HepG2 (cell line): ENCODE results near the gene ADAM19. TPM values are rescaled to one million over a fixed set of nuclear protein-coding genes. Genes with fewer than 3 reads are reported as not detected.

Experiments
- ATAC-seq: fragments of 200-7000 bp; cut with Tn5 transposase; 3 replicates; pipeline ENCODE4 v1.9.1; 2020; ENCODE audit warnings: mild to moderate bottlenecking, moderate library complexity
- BruUV-seq: library from RNA; stranded (reverse); fragments of 400-500 nt; replicated peaks from 2 replicates; lab custom pipeline; 2021; lab: Mats Ljungman, UMichigan
- CTCF ChIA-PET: fragments of 300-600 bp; formaldehyde crosslinking; extraction: SDS; loops from one replicate; lab custom pipeline; 2021; ENCODE audit warnings: low total read pairs, inconsistent platforms, low intra/inter-chr PET ratio; lab: Yijun Ruan, JAX
- POLR2A ChIA-PET: fragments of 350-600 bp; sonication (Branson Sonifier 250); formaldehyde crosslinking; loops from one replicate; lab custom pipeline; 2020; ENCODE audit warnings: antibody characterized with exemption, inconsistent platforms; lab: Yijun Ruan, JAX
- DNase-seq: peaks from one replicate; pipeline ENCODE4 v3.0.0-alpha.2; 2015; ENCODE audit warnings: low spot score
- FAIRE-seq: peaks from 3 replicates; lab custom pipeline; 2011; peaks lifted over from hg19 to GRCh38; lab: Jason Lieb, UNC
- H2AFZ ChIP-seq: one replicate; pipeline ENCODE4 v1.6.1; 2011; ENCODE audit warnings: low read length, inconsistent platforms
- H3K27ac ChIP-seq: fragments of 300-600 bp; 3 replicates; pipeline ENCODE4 v1.8.0; 2011; ENCODE audit warnings: mixed run types, mild to moderate bottlenecking, mixed read lengths, low read length, inconsistent platforms; ENCODE audit not compliant: insufficient read depth; ENCODE audit errors: extremely low read length
- H3K27me3 ChIP-seq, 2 experiments: fragments of 200-600 bp in 1 of 2; 2 replicates in 1 of 2; 3 replicates in 1 of 2; pipeline versions ENCODE4 v1.6.0 to v1.8.0; 2011; ENCODE audit warnings: low read length in 2 of 2, mild to moderate bottlenecking in 2 of 2, moderate library complexity in 2 of 2, inconsistent platforms in 1 of 2; ENCODE audit not compliant: insufficient read depth in 2 of 2, control insufficient read depth in 1 of 2
- H3K36me3 ChIP-seq, 2 experiments: fragments of 200-600 bp in 1 of 2; replicated peaks in 1 of 2; 2 replicates in 1 of 2; 3 replicates in 1 of 2; pipeline versions ENCODE4 v1.5.1 to v1.8.0; 2011; ENCODE audit warnings: low read length in 2 of 2, inconsistent platforms in 1 of 2; ENCODE audit not compliant: insufficient read depth in 2 of 2, control insufficient read depth in 1 of 2
- H3K4me1 ChIP-seq: 2 replicates; pipeline ENCODE4 v1.5.1; 2012; ENCODE audit warnings: low read length, inconsistent platforms; ENCODE audit not compliant: insufficient read depth
- H3K4me2 ChIP-seq: 2 replicates; pipeline ENCODE4 v1.6.0; 2011; ENCODE audit warnings: low read depth, low read length, inconsistent platforms
- H3K4me3 ChIP-seq, 3 experiments: fragments of 200-600 bp in 1 of 3; sonication (generic), shearing (Covaris generic) in 1 of 3; replicated peaks in 1 of 3; 2 replicates each; pipeline ENCODE4 v1.5.1; 2011 to 2016; ENCODE audit warnings: low read length in 3 of 3, inconsistent platforms in 2 of 3, low read depth in 2 of 3, mild to moderate bottlenecking in 2 of 3, control low read depth in 1 of 3, mixed read lengths in 1 of 3; ENCODE audit not compliant: insufficient read depth in 1 of 3
- H3K79me2 ChIP-seq: one replicate; pipeline ENCODE4 v1.6.1; 2011; ENCODE audit warnings: low read length, inconsistent platforms; ENCODE audit not compliant: insufficient read depth
- H3K9ac ChIP-seq: 2 replicates; pipeline ENCODE4 v1.6.0; 2011; ENCODE audit warnings: mild to moderate bottlenecking, low read depth, low read length, inconsistent platforms; ENCODE audit not compliant: insufficient read depth
- H3K9me3 ChIP-seq: 2 replicates; pipeline ENCODE4 v1.5.1; 2012; ENCODE audit warnings: mild to moderate bottlenecking, low read length
- H4K20me1 ChIP-seq: 2 replicates; pipeline ENCODE4 v1.6.0; 2011; ENCODE audit warnings: inconsistent platforms, mild to moderate bottlenecking, low read length, moderate library complexity; ENCODE audit not compliant: insufficient read depth
- GMEB2 ChIP-seq: IDR thresholded peaks from 2 replicates; pipeline ENCODE4 v1.6.1; 2016; ENCODE audit warnings: missing biosample characterization, missing genetic modification reagents, low read depth
- GTF3A ChIP-seq: sonication (generic); formaldehyde crosslinking; conservative IDR thresholded peaks from 2 replicates; pipeline ENCODE4 v1.4.0; 2020; ENCODE audit warnings: mild to moderate bottlenecking, missing genetic modification reagents
- KLF15 ChIP-seq: sonication (generic); formaldehyde crosslinking; IDR thresholded peaks from 2 replicates; pipeline ENCODE4 v1.8.1; 2023; ENCODE audit warnings: borderline replicate concordance, mild to moderate bottlenecking, inconsistent platforms, missing genetic modification reagents, mixed read lengths
- KMT2A ChIP-seq: sonication (generic); formaldehyde crosslinking; IDR thresholded peaks from 2 replicates; pipeline ENCODE4 v1.4.0; 2020; ENCODE audit warnings: missing genetic modification reagents
- U2AF2 ChIP-seq: fragments of 200-400 bp; formaldehyde crosslinking; IDR thresholded peaks from 2 replicates; pipeline ENCODE4 v1.6.1; 2017; ENCODE audit warnings: low read depth, mild to moderate bottlenecking, low read length
- ZBTB26 ChIP-seq: IDR thresholded peaks from 2 replicates; pipeline ENCODE4 v1.6.1; 2016; ENCODE audit warnings: missing compliant biosample characterization, missing genetic modification reagents, borderline replicate concordance
- ZBTB8A ChIP-seq: sonication (generic); formaldehyde crosslinking; IDR thresholded peaks from 2 replicates; pipeline ENCODE4 v1.4.0; 2020; ENCODE audit warnings: mild to moderate bottlenecking, low read depth, missing genetic modification reagents, borderline replicate concordance
- ZFP36L1 ChIP-seq: sonication (generic); formaldehyde crosslinking; IDR thresholded peaks from 2 replicates; pipeline ENCODE4 v1.8.0; 2022; ENCODE audit warnings: mild to moderate bottlenecking, missing genetic modification reagents, moderate library complexity
- ZNF7 ChIP-seq: IDR thresholded peaks from 2 replicates; pipeline ENCODE4 v1.6.1; 2016; ENCODE audit warnings: missing biosample characterization, missing genetic modification reagents
- ZNF777 ChIP-seq: sonication (generic); formaldehyde crosslinking; IDR thresholded peaks from 2 replicates; pipeline ENCODE4 v1.4.0; 2020; ENCODE audit warnings: missing genetic modification reagents
- WGBS: methylation state at CpG from one replicate; pipeline ENCODE4 v1.1.6; 2017; ENCODE audit warnings: low lambda C conversion rate; 5-methylcytosine and 5-hydroxymethylcytosine counted together
- in situ Hi-C: cut with HindIII; loops from 2 replicates; pipeline ENCODE4 v1.10.0; 2017; ENCODE audit warnings: low pct_unique_long_range_greater_than_20kb; ENCODE audit not compliant: extremely low pct_ligation_motif_present
- intact Hi-C: fragments of 100-400 bp; cut with micrococcal nuclease; formaldehyde crosslinking; loops from one replicate; pipeline ENCODE4 v1.10.0; 2022; ENCODE audit not compliant: unreplicated experiment
- polyA plus RNA-seq, 8 experiments: library from polyadenylated mRNA; depleted of rRNA in 3 of 8; stranded (reverse) in 7 of 8; unstranded in 1 of 8; fragments of >200 nt; fragmentation: Illumina TruSeq in 4 of 8; extraction: Trizol in 4 of 8; gene quantifications; 2 replicates each; pipeline versions ENCODE4 v1.2.1 to v1.2.3, GENCODE V29; 2011 to 2016; ENCODE audit warnings: low read depth in 4 of 8, missing spikeins in 1 of 8, mixed read lengths in 1 of 8; ENCODE audit not compliant: insufficient read depth in 1 of 8
- total RNA-seq, 5 experiments: library from RNA; depleted of rRNA; stranded (reverse); fragments of >200 nt; fragmentation: Illumina TruSeq; extraction: Trizol; gene quantifications; 2 replicates each; pipeline ENCODE4 v1.2.3, GENCODE V29; 2016; ENCODE audit warnings: low read depth in 1 of 5
- TF ChIP-seq, protein P1 (sequence below): sonication (generic); formaldehyde crosslinking; IDR thresholded peaks from 2 replicates; pipeline ENCODE4 v1.5.1; 2020; ENCODE audit warnings: missing genetic modification reagents, mild to moderate bottlenecking, borderline replicate concordance

Gene ADAM19
- total and polyA plus RNA-seq, 2 of the 13 experiments (the other 11 are each of a cell fraction or from before 2014, with no cell fraction given) = 0.38 to 0.74 TPM

- Histone ChIP-seq H3K36me3 (no peaks in the 10 kb centered on the region), H2AFZ (no peak overlapping the region), H3K9me3 (no peaks in the 10 kb centered on the region), H3K9ac (no peak overlapping the region), H3K27ac (no peak overlapping the region), H4K20me1 (no peaks in the 10 kb centered on the region), H3K4me2 (no peak overlapping the region), H3K79me2 (no peaks in the 10 kb centered on the region), H3K4me3 (no peak overlapping the region), H3K27me3 (no peaks in the 10 kb centered on the region; a peak in 1 of 5 replicates), H3K4me1 (no peaks in the 10 kb centered on the region)
- WGBS = 0% methylated on average over 1 of the region's 1 CpG
- ATAC-seq = no peak
- intact Hi-C loops = no loop called here
- BruUV-seq = no TSS peak
- ChIA-PET POLR2A (no interaction called here), CTCF (no interaction called here)
- no peak for DNase-seq
- TF ChIP-seq GMEB2 (no peak), ZNF7 (CRISPR knock-in tag) (peak; percentile 70; the same call in 1 of the 2 replicates)
- no peak for FAIRE-seq
- in situ Hi-C loops = no loop called here
These were observed 9.1 kb upstream of the ADAM19 start for GRCh38 chr5:157584628-157585027.

GRCh38 chr5:157582731-157583620, 7.4 kb upstream of the ADAM19 start:
- no peak overlapping the region for H3K9ac ChIP-seq
- no peaks in the 10 kb centered on the region for H4K20me1 ChIP-seq
- no peak overlapping the region for H3K4me2 ChIP-seq
- H3K27ac ChIP-seq = no peak overlapping the region
- CTCF ChIA-PET = no interaction called here
- no peaks in the 10 kb centered on the region for H3K9me3 ChIP-seq
- no peak for DNase-seq
- WGBS = 27% methylated on average over 10 of the region's 10 CpGs
- no peak overlapping the region for H2AFZ ChIP-seq
- ATAC-seq = no peak
- in situ Hi-C loops (no loop called here), intact Hi-C loops (no loop called here)
- no TSS peak for BruUV-seq
- H3K4me3 ChIP-seq = no peak overlapping the region
- no peaks in the 10 kb centered on the region; a peak in 2 of 5 replicates for H3K27me3 ChIP-seq
- POLR2A ChIA-PET = no interaction called here
- H3K4me1 ChIP-seq = no peaks in the 10 kb centered on the region
- no peaks in the 10 kb centered on the region for H3K79me2 ChIP-seq
- no peaks in the 10 kb centered on the region for H3K36me3 ChIP-seq
- FAIRE-seq = no peak
- TF ChIP-seq ZBTB8A = no peak
- TF ChIP-seq KLF15 = no peak
- TF ChIP-seq ZFP36L1 (CRISPR knock-in tag) = no peak
- no peak for TF ChIP-seq ZNF777
- no peak for TF ChIP-seq GTF3A (CRISPR knock-in tag)
- no peak for TF ChIP-seq KMT2A
- TF ChIP-seq ZBTB26 (CRISPR knock-in tag) = no peak
- TF ChIP-seq U2AF2 = no peak
- TF ChIP-seq, protein P1, sequence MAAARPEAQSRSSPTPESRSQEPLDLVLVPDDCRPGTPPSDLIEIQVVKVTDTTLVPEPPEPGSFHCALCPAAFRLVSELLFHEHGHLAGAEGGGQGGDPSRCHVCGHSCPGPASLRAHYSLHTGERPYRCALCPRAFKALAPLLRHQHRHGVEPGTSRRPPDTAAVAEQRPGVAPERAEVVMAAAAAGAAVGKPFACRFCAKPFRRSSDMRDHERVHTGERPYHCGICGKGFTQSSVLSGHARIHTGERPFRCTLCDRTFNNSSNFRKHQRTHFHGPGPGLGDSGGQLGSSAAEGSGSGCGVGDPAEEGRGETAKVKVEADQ (CRISPR knock-in tag) = no peak
